K562 (cell line): Measurements from ENCODE around the gene LRP1. TPM values are rescaled to one million over a fixed set of nuclear protein-coding genes. Genes with fewer than 3 reads are reported as not detected.
A peak's percentile ranks its signal among the peaks of the same experiment; 100 is the strongest.

ENCODE experiments used
- BHLHE40 ChIP-seq: IDR thresholded peaks from 2 replicates; pipeline ENCODE4 v1.6.1; 2011; ENCODE audit warnings: low read length, improper control_type of control experiment
- CREM ChIP-seq: IDR thresholded peaks from 2 replicates; pipeline ENCODE4 v1.6.1; 2014; ENCODE audit warnings: antibody characterized with exemption, low read depth
- E2F3 ChIP-seq: fragments of 250-450 bp; sonication (Bioruptor Pico); IDR thresholded peaks from 2 replicates; pipeline ENCODE4 v1.4.0; 2020; ENCODE audit warnings: mild to moderate bottlenecking
- HLTF ChIP-seq: fragments of 450-650 bp; IDR thresholded peaks from 2 replicates; pipeline ENCODE4 v1.6.1; 2016
- KLF6 ChIP-seq: fragments of 250-450 bp; sonication (Bioruptor Pico); IDR thresholded peaks from 2 replicates; pipeline ENCODE4 v1.4.0; 2020; ENCODE audit warnings: mild to moderate bottlenecking, moderate library complexity, borderline replicate concordance
- MCM5 ChIP-seq: fragments of 450-650 bp; IDR thresholded peaks from 2 replicates; pipeline ENCODE4 v1.6.1; 2016; ENCODE audit warnings: low read depth
- NFYB ChIP-seq: IDR thresholded peaks from 2 replicates; pipeline ENCODE4 v1.6.1; 2011; ENCODE audit warnings: mild to moderate bottlenecking, moderate library complexity; ENCODE audit not compliant: insufficient read length; ENCODE audit errors: extremely low read depth
- NONO ChIP-seq, 2 experiments: fragments of 200-400 bp in 1 of 2; fragments of 450-650 bp in 1 of 2; formaldehyde crosslinking in 1 of 2; IDR thresholded peaks; 2 replicates each; pipeline ENCODE4 v1.6.1; 2017; ENCODE audit warnings: low read depth in 2 of 2, mild to moderate bottlenecking in 2 of 2, moderate library complexity in 2 of 2, low read length in 1 of 2
- NR2F6 ChIP-seq: fragments of 450-650 bp; formaldehyde crosslinking; IDR thresholded peaks from 2 replicates; pipeline ENCODE4 v1.4.0; 2020; ENCODE audit warnings: mild to moderate bottlenecking
- PCBP1 ChIP-seq: fragments of 200-400 bp; formaldehyde crosslinking; IDR thresholded peaks from 2 replicates; pipeline ENCODE4 v1.6.1; 2018; ENCODE audit warnings: mild to moderate bottlenecking, low read depth, low read length; ENCODE audit not compliant: poor library complexity, severe bottlenecking
- SRSF3 ChIP-seq: fragments of 200-400 bp; formaldehyde crosslinking; IDR thresholded peaks from 2 replicates; pipeline ENCODE4 v1.6.1; 2016; ENCODE audit warnings: mild to moderate bottlenecking, low read length, moderate library complexity; ENCODE audit not compliant: insufficient read depth
- SRSF9 ChIP-seq: fragments of 200-400 bp; formaldehyde crosslinking; IDR thresholded peaks from 2 replicates; pipeline ENCODE4 v1.6.1; 2017; ENCODE audit warnings: low read depth, low read length, borderline replicate concordance
- TAF15 ChIP-seq: fragments of 200-400 bp; formaldehyde crosslinking; IDR thresholded peaks from 2 replicates; pipeline ENCODE4 v1.6.1; 2017; ENCODE audit warnings: mild to moderate bottlenecking, low read depth, low read length, moderate library complexity
- ZNF696 ChIP-seq: fragments of 250-450 bp; sonication (Bioruptor Pico); conservative IDR thresholded peaks from 2 replicates; pipeline ENCODE4 v1.4.0; 2020; ENCODE audit warnings: mild to moderate bottlenecking, moderate library complexity
- polyA plus RNA-seq, 8 experiments: library from polyadenylated mRNA; depleted of rRNA in 4 of 8; stranded (reverse) in 5 of 8; unstranded in 3 of 8; fragments of >200 nt; fragmentation: Nextera tagmentation in 2 of 8; fragmentation: Illumina TruSeq in 1 of 8; extraction: Ambion mirVana in 2 of 8; extraction: Trizol in 1 of 8; gene quantifications; 2 replicates each; pipeline versions ENCODE4 v1.2.1 to v1.2.3, GENCODE V29; 2011 to 2014; ENCODE audit warnings: inconsistent platforms in 1 of 8, missing spikeins in 1 of 8
- total RNA-seq, 7 experiments: library from RNA; depleted of rRNA in 6 of 7; stranded (reverse); fragments of >200 nt in 6 of 7; fragmentation: Illumina TruSeq in 2 of 7; extraction: Trizol in 2 of 7; gene quantifications; 2 replicates each; pipeline versions ENCODE4 v1.2.1 to v1.2.3, GENCODE V29; 2011 to 2021; ENCODE audit warnings: low replicate concordance in 1 of 7
- TF ChIP-seq, protein P1 (sequence below): fragments of 450-650 bp; IDR thresholded peaks from 2 replicates; pipeline ENCODE4 v1.7.1; 2018; ENCODE audit warnings: mild to moderate bottlenecking, low read depth; ENCODE audit not compliant: partially characterized antibody
- TF ChIP-seq, protein P2 (sequence below): conservative IDR thresholded peaks from 2 replicates; pipeline ENCODE4 v1.6.1; 2011; ENCODE audit warnings: low read depth, mild to moderate bottlenecking, low read length; ENCODE audit not compliant: control insufficient read depth
- TF ChIP-seq, protein P3 (sequence below), 2 experiments: fragments of 150-350 bp in 1 of 2; IDR thresholded peaks; 2 replicates each; pipeline ENCODE4 v1.6.1; 2012 to 2016; ENCODE audit warnings: low read depth in 2 of 2, low read length in 2 of 2, mild to moderate bottlenecking in 1 of 2, moderate library complexity in 1 of 2
- TF ChIP-seq, protein P4 (sequence below): sonication (generic); formaldehyde crosslinking; IDR thresholded peaks from 2 replicates; pipeline ENCODE4 v1.8.0; 2022; ENCODE audit warnings: missing genetic modification reagents, mild to moderate bottlenecking, borderline replicate concordance

The LRP1 gene
- total and polyA plus RNA-seq, 9 of the 15 experiments (the other 6 are each of a cell fraction or from before 2014, with no cell fraction given), result 0.04 to 0.64 (median 0.19) TPM; not detected in 2

DNA sequence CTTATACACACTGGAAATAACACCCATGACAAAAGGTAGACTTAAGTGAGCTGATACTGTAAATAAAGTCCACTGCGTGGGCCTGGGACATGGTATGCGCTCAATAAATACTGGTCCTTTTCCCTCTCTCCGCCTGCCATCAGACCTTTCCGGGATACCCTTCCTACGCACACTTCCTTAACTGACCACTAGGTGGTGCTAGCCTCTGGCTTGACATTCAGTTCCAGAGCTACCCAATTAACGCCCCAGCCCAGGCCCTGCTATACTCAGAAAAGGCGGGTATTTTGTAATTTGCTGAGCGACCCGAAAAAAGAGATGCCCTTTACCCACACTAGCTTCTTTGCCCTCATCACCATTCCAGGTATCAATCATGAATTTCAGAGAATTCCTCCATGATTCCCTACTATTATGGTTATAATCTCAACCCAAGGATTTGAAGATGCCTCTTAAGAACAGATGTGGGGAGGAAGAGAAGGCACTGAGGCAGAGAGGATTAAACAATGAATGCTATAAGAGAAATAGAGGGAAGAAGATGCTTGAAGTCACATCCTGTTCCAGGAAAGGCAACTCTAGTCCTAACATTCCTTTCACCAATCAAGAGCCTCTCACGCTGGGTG, 3.9 kb upstream of the LRP1 start (continued):
- TF ChIP-seq SRSF3 (no peak), MCM5 (no peak), BHLHE40 (0 out of 2 replicates have a peak, but pooled peaks have one; percentile 8), KLF6 (CRISPR knock-in tag) (no peak), NFYB (no peak), SRSF9 (no peak), NR2F6 (no peak), E2F3 (CRISPR knock-in tag) (no peak), NONO (IDR thresholded peaks at IDR 0.05; ENCODE audit: low read depth in 2 of 2, low read length in 1 of 2) (no peak), HLTF (no peak), ZNF696 (CRISPR knock-in tag) (no peak), CREM (peak; percentile 59), TAF15 (no peak), PCBP1 (no peak)
- TF ChIP-seq, protein P1, sequence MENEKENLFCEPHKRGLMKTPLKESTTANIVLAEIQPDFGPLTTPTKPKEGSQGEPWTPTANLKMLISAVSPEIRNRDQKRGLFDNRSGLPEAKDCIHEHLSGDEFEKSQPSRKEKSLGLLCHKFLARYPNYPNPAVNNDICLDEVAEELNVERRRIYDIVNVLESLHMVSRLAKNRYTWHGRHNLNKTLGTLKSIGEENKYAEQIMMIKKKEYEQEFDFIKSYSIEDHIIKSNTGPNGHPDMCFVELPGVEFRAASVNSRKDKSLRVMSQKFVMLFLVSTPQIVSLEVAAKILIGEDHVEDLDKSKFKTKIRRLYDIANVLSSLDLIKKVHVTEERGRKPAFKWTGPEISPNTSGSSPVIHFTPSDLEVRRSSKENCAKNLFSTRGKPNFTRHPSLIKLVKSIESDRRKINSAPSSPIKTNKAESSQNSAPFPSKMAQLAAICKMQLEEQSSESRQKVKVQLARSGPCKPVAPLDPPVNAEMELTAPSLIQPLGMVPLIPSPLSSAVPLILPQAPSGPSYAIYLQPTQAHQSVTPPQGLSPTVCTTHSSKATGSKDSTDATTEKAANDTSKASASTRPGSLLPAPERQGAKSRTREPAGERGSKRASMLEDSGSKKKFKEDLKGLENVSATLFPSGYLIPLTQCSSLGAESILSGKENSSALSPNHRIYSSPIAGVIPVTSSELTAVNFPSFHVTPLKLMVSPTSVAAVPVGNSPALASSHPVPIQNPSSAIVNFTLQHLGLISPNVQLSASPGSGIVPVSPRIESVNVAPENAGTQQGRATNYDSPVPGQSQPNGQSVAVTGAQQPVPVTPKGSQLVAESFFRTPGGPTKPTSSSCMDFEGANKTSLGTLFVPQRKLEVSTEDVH, result peak; percentile 30
- TF ChIP-seq, protein P2, sequence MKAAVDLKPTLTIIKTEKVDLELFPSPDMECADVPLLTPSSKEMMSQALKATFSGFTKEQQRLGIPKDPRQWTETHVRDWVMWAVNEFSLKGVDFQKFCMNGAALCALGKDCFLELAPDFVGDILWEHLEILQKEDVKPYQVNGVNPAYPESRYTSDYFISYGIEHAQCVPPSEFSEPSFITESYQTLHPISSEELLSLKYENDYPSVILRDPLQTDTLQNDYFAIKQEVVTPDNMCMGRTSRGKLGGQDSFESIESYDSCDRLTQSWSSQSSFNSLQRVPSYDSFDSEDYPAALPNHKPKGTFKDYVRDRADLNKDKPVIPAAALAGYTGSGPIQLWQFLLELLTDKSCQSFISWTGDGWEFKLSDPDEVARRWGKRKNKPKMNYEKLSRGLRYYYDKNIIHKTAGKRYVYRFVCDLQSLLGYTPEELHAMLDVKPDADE, result no peak
- TF ChIP-seq, protein P3, sequence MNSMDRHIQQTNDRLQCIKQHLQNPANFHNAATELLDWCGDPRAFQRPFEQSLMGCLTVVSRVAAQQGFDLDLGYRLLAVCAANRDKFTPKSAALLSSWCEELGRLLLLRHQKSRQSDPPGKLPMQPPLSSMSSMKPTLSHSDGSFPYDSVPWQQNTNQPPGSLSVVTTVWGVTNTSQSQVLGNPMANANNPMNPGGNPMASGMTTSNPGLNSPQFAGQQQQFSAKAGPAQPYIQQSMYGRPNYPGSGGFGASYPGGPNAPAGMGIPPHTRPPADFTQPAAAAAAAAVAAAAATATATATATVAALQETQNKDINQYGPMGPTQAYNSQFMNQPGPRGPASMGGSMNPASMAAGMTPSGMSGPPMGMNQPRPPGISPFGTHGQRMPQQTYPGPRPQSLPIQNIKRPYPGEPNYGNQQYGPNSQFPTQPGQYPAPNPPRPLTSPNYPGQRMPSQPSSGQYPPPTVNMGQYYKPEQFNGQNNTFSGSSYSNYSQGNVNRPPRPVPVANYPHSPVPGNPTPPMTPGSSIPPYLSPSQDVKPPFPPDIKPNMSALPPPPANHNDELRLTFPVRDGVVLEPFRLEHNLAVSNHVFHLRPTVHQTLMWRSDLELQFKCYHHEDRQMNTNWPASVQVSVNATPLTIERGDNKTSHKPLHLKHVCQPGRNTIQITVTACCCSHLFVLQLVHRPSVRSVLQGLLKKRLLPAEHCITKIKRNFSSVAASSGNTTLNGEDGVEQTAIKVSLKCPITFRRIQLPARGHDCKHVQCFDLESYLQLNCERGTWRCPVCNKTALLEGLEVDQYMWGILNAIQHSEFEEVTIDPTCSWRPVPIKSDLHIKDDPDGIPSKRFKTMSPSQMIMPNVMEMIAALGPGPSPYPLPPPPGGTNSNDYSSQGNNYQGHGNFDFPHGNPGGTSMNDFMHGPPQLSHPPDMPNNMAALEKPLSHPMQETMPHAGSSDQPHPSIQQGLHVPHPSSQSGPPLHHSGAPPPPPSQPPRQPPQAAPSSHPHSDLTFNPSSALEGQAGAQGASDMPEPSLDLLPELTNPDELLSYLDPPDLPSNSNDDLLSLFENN (IDR thresholded peaks at IDR 0.05; ENCODE audit: low read depth in 2 of 2, low read length in 2 of 2), result no peak
- TF ChIP-seq, protein P4, sequence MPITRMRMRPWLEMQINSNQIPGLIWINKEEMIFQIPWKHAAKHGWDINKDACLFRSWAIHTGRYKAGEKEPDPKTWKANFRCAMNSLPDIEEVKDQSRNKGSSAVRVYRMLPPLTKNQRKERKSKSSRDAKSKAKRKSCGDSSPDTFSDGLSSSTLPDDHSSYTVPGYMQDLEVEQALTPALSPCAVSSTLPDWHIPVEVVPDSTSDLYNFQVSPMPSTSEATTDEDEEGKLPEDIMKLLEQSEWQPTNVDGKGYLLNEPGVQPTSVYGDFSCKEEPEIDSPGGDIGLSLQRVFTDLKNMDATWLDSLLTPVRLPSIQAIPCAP, result no peak
